Measurements from ENCODE around the gene EFCC1.

DNA sequence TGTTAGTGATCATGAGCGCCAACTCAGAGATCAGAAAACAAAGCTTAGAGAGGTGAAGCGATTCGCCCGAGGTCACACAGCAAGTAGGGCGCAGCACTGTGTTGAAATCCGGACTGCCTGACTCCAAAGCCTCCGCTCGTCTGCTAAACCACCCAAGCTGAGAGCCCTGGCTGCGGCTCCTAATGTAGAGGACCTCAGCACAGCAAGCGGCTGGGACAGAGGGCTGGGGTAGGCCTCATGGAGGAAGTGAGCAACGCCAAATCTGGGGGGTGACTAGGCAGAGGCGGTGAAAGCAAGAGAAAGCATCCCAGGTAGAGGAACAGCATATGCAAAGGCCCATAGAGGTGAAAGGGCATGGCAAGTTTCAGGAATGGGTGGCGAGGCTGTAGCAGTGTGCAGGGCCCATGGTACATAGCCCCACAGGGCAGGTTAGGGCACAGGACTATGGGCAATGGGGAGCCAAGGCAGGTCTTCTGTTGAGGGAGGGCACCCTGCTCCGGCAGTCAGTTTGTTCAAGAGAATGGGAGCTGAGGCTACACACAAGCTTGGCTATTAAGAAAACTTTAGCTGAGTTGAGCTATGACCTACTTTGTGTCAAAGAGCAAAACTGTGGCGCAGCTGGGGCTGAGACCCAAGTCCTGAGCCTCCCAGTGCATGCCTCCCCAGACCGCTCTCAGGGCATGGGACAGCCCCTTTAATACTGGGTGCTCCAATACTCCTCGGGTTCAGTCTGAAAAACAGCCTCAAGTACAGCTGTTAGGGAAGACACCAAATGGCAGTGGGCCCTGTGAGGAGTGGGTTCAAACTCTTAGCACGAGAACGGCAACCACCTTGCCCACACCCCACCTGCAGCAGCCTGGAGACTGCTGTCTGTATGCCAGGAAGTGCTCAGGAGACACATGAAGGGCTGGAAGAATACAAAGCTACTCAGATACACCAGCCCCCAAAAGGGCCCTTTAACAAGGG lies 6.2 kb upstream of the EFCC1 start:
- TF ChIP-seq, protein P1, sequence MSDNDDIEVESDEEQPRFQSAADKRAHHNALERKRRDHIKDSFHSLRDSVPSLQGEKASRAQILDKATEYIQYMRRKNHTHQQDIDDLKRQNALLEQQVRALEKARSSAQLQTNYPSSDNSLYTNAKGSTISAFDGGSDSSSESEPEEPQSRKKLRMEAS (IDR thresholded peaks at IDR 0.05) = no peak
- TF ChIP-seq, protein P2, sequence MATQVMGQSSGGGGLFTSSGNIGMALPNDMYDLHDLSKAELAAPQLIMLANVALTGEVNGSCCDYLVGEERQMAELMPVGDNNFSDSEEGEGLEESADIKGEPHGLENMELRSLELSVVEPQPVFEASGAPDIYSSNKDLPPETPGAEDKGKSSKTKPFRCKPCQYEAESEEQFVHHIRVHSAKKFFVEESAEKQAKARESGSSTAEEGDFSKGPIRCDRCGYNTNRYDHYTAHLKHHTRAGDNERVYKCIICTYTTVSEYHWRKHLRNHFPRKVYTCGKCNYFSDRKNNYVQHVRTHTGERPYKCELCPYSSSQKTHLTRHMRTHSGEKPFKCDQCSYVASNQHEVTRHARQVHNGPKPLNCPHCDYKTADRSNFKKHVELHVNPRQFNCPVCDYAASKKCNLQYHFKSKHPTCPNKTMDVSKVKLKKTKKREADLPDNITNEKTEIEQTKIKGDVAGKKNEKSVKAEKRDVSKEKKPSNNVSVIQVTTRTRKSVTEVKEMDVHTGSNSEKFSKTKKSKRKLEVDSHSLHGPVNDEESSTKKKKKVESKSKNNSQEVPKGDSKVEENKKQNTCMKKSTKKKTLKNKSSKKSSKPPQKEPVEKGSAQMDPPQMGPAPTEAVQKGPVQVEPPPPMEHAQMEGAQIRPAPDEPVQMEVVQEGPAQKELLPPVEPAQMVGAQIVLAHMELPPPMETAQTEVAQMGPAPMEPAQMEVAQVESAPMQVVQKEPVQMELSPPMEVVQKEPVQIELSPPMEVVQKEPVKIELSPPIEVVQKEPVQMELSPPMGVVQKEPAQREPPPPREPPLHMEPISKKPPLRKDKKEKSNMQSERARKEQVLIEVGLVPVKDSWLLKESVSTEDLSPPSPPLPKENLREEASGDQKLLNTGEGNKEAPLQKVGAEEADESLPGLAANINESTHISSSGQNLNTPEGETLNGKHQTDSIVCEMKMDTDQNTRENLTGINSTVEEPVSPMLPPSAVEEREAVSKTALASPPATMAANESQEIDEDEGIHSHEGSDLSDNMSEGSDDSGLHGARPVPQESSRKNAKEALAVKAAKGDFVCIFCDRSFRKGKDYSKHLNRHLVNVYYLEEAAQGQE (IDR thresholded peaks at IDR 0.05; ENCODE audit: low read depth) = no peak
